A549 (cell line): ENCODE results near the gene PYROXD2. TPM values are rescaled to one million over a fixed set of nuclear protein-coding genes. Genes with fewer than 3 reads are reported as not detected.

Experiments used
- ATAC-seq, 2 experiments: fragments of 200-7000 bp in 1 of 2; fragments of >200 bp in 1 of 2; cut with Nextera tagmentation in 1 of 2; cut with Tn5 transposase in 1 of 2; 3 replicates each; pipeline versions ENCODE4 v1.8.0 to v1.9.1; 2018 to 2020; ENCODE audit warnings: mild to moderate bottlenecking in 1 of 2, moderate library complexity in 1 of 2
- CTCF ChIA-PET: fragments of 300-600 bp; sonication (Branson Sonifier 250); formaldehyde crosslinking; extraction: SDS; loops from one replicate; lab custom pipeline; 2021; ENCODE audit warnings: antibody characterized with exemption, inconsistent platforms; lab: Yijun Ruan, JAX
- POLR2A ChIA-PET: fragments of 350-600 bp; formaldehyde crosslinking; extraction: SDS; loops from one replicate; lab custom pipeline; 2021; ENCODE audit warnings: antibody characterized with exemption, inconsistent platforms; lab: Yijun Ruan, JAX
- DNase-seq, 2 experiments: peaks; one replicate each; pipeline versions ENCODE4 v3.0.0 to v3.0.0-alpha.2; 2011 to 2016; ENCODE audit warnings: low read depth in 1 of 2, low spot score in 1 of 2
- FAIRE-seq: peaks from 2 replicates; lab custom pipeline; 2011; peaks lifted over from hg19 to GRCh38; lab: Jason Lieb, UNC
- H3K27ac ChIP-seq, 2 experiments: fragments of >200 bp; sonication (Bioruptor Twin); formaldehyde crosslinking; 3 replicates each; pipeline ENCODE4 v1.5.1; 2016 to 2017
- H3K4me1 ChIP-seq: fragments of >200 bp; sonication (Bioruptor Twin); formaldehyde crosslinking; 3 replicates; pipeline ENCODE4 v1.6.1; 2016
- H3K4me2 ChIP-seq: fragments of >200 bp; sonication (Bioruptor Twin); formaldehyde crosslinking; 3 replicates; pipeline ENCODE4 v1.6.1; 2016
- H3K4me3 ChIP-seq: fragments of >200 bp; sonication (Bioruptor Twin); formaldehyde crosslinking; 3 replicates; pipeline ENCODE4 v1.5.1; 2016
- H3K9me3 ChIP-seq: fragments of >200 bp; sonication (Bioruptor Twin); formaldehyde crosslinking; 3 replicates; pipeline ENCODE4 v1.6.1; 2016
- CHD4 ChIP-seq: fragments of 200-600 bp; sonication (generic); IDR thresholded peaks from 2 replicates; pipeline ENCODE4 v1.6.1; 2016; ENCODE audit warnings: antibody characterized with exemption, mild to moderate bottlenecking, borderline replicate concordance
- EHF ChIP-seq: fragments of 250-450 bp; sonication (Bioruptor Pico); IDR thresholded peaks from 2 replicates; pipeline ENCODE4 v1.5.0; 2020; ENCODE audit warnings: mild to moderate bottlenecking
- ESRRA ChIP-seq: fragments of 150-350 bp; IDR thresholded peaks from 2 replicates; pipeline ENCODE4 v1.6.1; 2014; ENCODE audit warnings: mild to moderate bottlenecking, low read length, borderline replicate concordance
- FOXS1 ChIP-seq: fragments of 250-450 bp; sonication (Bioruptor Pico); IDR thresholded peaks from 2 replicates; pipeline ENCODE4 v1.5.0; 2020; ENCODE audit warnings: mild to moderate bottlenecking, moderate library complexity
- GATA3 ChIP-seq: IDR thresholded peaks from 2 replicates; pipeline ENCODE4 v1.6.1; 2012; ENCODE audit warnings: borderline replicate concordance
- HEYL ChIP-seq: fragments of 250-450 bp; sonication (Bioruptor Pico); IDR thresholded peaks from 2 replicates; pipeline ENCODE4 v1.8.0; 2021; ENCODE audit warnings: mild to moderate bottlenecking, moderate library complexity
- HOXA7 ChIP-seq: fragments of 250-450 bp; sonication (Bioruptor Pico); IDR thresholded peaks from 2 replicates; pipeline ENCODE4 v1.5.0; 2020; ENCODE audit warnings: mild to moderate bottlenecking, moderate library complexity
- HOXB13 ChIP-seq: fragments of 250-450 bp; sonication (Bioruptor Pico); IDR thresholded peaks from 2 replicates; pipeline ENCODE4 v1.5.0; 2020; ENCODE audit warnings: low read depth, mild to moderate bottlenecking, moderate library complexity
- HOXB5 ChIP-seq: fragments of 250-450 bp; sonication (Bioruptor Pico); IDR thresholded peaks from 2 replicates; pipeline ENCODE4 v1.5.0; 2020; ENCODE audit warnings: mild to moderate bottlenecking, moderate library complexity
- KDM1A ChIP-seq: fragments of 200-600 bp; sonication (generic); IDR thresholded peaks from 2 replicates; pipeline ENCODE4 v1.6.1; 2016; ENCODE audit warnings: low read depth, mild to moderate bottlenecking
- KDM5A ChIP-seq: fragments of 200-600 bp; sonication (generic); IDR thresholded peaks from 2 replicates; pipeline ENCODE4 v1.6.1; 2016; ENCODE audit warnings: antibody characterized with exemption, mild to moderate bottlenecking
- MAFK ChIP-seq: fragments of 450-650 bp; IDR thresholded peaks from 2 replicates; pipeline ENCODE4 v1.6.1; 2014; ENCODE audit not compliant: partially characterized antibody
- NFE2L2 ChIP-seq: fragments of 150-350 bp; conservative IDR thresholded peaks from 2 replicates; pipeline ENCODE4 v1.6.1; 2014; ENCODE audit warnings: low read length
- NR3C1 ChIP-seq: fragments of >200 bp; sonication (Bioruptor Twin); formaldehyde crosslinking; IDR thresholded peaks from 3 replicates; pipeline ENCODE4 v1.6.1; 2017
- POLR2A ChIP-seq: IDR thresholded peaks from 2 replicates; pipeline ENCODE4 v1.6.1; 2012; ENCODE audit warnings: mild to moderate bottlenecking, low read length
- POLR2AphosphoS2 ChIP-seq: conservative IDR thresholded peaks from 2 replicates; pipeline ENCODE4 v1.6.1; 2012; ENCODE audit warnings: low read length, improper control_type of control experiment, inconsistent platforms
- RFX5 ChIP-seq: fragments of 450-650 bp; IDR thresholded peaks from 2 replicates; pipeline ENCODE4 v1.7.1; 2014; ENCODE audit warnings: antibody characterized with exemption, mild to moderate bottlenecking, moderate library complexity
- RNF2 ChIP-seq: fragments of 200-600 bp; sonication (generic); IDR thresholded peaks from 2 replicates; pipeline ENCODE4 v1.6.1; 2016; ENCODE audit warnings: low read depth, mild to moderate bottlenecking, antibody characterized with exemption, moderate library complexity, borderline replicate concordance
- SMC3 ChIP-seq: fragments of >200 bp; sonication (Bioruptor Twin); formaldehyde crosslinking; IDR thresholded peaks from 3 replicates; pipeline ENCODE4 v1.6.1; 2018; ENCODE audit warnings: inconsistent platforms
- TP53 ChIP-seq: fragments of 250-450 bp; sonication (Bioruptor Pico); IDR thresholded peaks from 2 replicates; pipeline ENCODE4 v1.5.0; 2021; ENCODE audit warnings: mild to moderate bottlenecking, moderate library complexity
- ZSCAN20 ChIP-seq: fragments of 250-450 bp; sonication (Bioruptor Pico); IDR thresholded peaks from 2 replicates; pipeline ENCODE4 v1.8.0; 2022; ENCODE audit warnings: mild to moderate bottlenecking, moderate library complexity
- WGBS: methylation state at CpG from one replicate; pipeline ENCODE4 v1.1.6; 2017; ENCODE audit errors: missing lambda C conversion rate; 5-methylcytosine and 5-hydroxymethylcytosine counted together
- polyA plus RNA-seq, 4 experiments: library from polyadenylated mRNA; depleted of rRNA in 3 of 4; stranded (reverse); fragments of >200 nt; fragmentation: RNase III in 1 of 4; extraction: RNeasy Plus Mini Kit Qiagen cat#74134 plus additional on column Dnase treatment in 1 of 4; gene quantifications; 2 replicates in 3 of 4; 3 replicates in 1 of 4; pipeline ENCODE4 v1.2.3, GENCODE V29; 2011 to 2017
- TF ChIP-seq, protein P1 (sequence below): fragments of 250-450 bp; sonication (Bioruptor Pico); IDR thresholded peaks from 2 replicates; pipeline ENCODE4 v1.5.0; 2020; ENCODE audit warnings: low read depth, mild to moderate bottlenecking, moderate library complexity
- TF ChIP-seq, protein P2 (sequence below): fragments of 450-650 bp; IDR thresholded peaks from 2 replicates; pipeline ENCODE4 v1.6.1; 2014; ENCODE audit warnings: antibody characterized with exemption
- TF ChIP-seq, protein P3 (sequence below): fragments of 200-600 bp; sonication (generic); IDR thresholded peaks from 2 replicates; pipeline ENCODE4 v1.6.1; 2016; ENCODE audit warnings: antibody characterized with exemption, mild to moderate bottlenecking, moderate library complexity
- TF ChIP-seq, protein P4 (sequence below): fragments of >200 bp; sonication (Bioruptor Twin); formaldehyde crosslinking; IDR thresholded peaks from 3 replicates; pipeline ENCODE4 v1.6.1; 2016
- TF ChIP-seq, protein P5 (sequence below): fragments of 150-350 bp; IDR thresholded peaks from 2 replicates; pipeline ENCODE4 v1.6.1; 2014; ENCODE audit warnings: low read depth, mild to moderate bottlenecking, low read length

The PYROXD2 gene
- polyA plus RNA-seq, 2 of the 4 experiments (the other 2 are of a cell fraction): 4.6 to 6.3 TPM

DNA sequence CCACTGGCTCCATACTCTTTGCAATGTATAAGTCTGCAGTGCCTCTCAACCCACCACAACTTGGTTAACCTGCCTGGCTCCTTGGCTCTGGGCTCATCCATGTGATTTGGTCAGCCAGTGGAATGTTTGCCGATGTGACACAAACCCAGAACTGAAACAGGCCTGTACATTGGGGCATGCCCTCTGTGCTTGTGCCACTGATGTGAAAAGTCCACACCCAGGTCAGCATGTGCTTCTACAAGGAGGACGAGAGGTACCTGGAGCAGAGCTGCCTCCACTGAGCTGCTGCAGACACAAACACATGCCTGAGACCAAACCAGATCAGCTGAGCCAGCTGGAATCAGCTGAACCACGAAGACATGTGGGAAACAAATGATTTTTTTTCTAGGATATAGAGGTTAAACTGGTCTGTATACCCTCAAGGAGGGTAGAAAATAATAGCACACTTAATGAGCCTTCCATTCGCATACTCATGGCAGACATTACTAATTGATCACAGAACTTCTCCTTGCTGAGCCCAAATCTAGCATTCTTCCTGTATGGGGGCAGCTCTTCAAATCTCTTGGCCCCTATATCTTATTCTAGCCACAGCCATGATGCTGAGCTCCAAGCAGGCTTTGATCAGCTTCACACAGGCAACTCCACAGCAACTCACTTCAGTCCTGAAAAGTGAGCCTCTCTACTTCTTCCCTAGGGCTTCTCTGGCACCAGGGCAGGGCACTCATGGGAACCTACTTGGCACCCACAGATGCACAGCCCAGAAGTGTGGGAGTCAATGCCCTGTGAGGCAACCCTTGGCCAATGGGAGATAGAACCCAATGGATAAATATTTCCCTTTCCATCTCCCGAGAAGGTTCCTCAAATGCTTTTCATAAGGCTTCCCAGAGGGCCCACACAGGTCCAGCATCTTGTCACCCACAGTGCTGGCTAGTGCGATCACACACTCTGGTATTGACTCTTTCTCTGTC is 18.6 kb downstream of the PYROXD2 start:
- WGBS: 77% methylated on average over 6 of the region's 6 CpGs

DNA sequence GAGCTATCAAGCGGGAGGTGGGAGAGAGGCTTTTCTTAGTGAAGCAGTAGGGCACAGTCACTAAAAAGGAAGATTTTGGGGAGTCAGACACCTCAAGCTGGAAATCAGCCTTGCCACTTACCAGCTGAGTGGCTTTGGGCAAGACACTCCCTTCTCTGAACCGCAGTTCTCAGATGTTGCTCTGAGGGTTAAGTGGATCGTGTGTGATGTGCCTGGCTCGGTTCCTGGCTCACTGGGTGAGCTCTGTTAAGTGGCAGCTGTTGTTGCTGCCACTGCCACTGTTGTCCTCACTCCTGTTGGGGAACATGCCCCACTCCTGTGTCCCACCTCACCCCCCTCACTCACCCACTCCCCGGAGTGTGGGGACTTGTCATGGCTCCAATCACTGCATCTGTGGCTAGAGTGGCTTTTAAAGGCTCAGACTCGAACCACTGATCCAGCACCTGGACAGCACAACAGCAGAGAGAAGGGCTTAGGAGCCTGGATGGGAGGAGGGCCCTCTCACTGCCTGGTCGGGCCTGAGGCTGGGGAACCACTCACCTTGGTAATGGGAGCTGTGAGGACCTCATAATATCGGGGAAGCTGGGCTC is 20.0 kb downstream of the PYROXD2 start:
- Histone ChIP-seq H3K4me2 (no peak overlapping the region), H3K9me3 (no peaks in the 10 kb centered on the region), H3K27ac (no peak overlapping the region), H3K4me3 (no peak overlapping the region), H3K4me1 (no peaks in the 10 kb centered on the region)
- POLR2A ChIA-PET: no interaction called here
- ATAC-seq (no peak), DNase-seq (no peak), FAIRE-seq (no peak)
- CTCF ChIA-PET: no interaction called here
- WGBS: 92% methylated on average over 6 of the region's 8 CpGs
- TF ChIP-seq ZSCAN20 (no peak), MAFK (no peak), RFX5 (no peak), ESRRA (no peak), RNF2 (no peak), EHF (no peak), KDM1A (no peak), CHD4 (no peak)
- TF ChIP-seq, protein P1, sequence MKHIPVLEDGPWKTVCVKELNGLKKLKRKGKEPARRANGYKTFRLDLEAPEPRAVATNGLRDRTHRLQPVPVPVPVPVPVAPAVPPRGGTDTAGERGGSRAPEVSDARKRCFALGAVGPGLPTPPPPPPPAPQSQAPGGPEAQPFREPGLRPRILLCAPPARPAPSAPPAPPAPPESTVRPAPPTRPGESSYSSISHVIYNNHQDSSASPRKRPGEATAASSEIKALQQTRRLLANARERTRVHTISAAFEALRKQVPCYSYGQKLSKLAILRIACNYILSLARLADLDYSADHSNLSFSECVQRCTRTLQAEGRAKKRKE (CRISPR knock-in tag): no peak
- TF ChIP-seq, protein P2, sequence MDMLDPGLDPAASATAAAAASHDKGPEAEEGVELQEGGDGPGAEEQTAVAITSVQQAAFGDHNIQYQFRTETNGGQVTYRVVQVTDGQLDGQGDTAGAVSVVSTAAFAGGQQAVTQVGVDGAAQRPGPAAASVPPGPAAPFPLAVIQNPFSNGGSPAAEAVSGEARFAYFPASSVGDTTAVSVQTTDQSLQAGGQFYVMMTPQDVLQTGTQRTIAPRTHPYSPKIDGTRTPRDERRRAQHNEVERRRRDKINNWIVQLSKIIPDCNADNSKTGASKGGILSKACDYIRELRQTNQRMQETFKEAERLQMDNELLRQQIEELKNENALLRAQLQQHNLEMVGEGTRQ: no peak
- TF ChIP-seq, protein P3, sequence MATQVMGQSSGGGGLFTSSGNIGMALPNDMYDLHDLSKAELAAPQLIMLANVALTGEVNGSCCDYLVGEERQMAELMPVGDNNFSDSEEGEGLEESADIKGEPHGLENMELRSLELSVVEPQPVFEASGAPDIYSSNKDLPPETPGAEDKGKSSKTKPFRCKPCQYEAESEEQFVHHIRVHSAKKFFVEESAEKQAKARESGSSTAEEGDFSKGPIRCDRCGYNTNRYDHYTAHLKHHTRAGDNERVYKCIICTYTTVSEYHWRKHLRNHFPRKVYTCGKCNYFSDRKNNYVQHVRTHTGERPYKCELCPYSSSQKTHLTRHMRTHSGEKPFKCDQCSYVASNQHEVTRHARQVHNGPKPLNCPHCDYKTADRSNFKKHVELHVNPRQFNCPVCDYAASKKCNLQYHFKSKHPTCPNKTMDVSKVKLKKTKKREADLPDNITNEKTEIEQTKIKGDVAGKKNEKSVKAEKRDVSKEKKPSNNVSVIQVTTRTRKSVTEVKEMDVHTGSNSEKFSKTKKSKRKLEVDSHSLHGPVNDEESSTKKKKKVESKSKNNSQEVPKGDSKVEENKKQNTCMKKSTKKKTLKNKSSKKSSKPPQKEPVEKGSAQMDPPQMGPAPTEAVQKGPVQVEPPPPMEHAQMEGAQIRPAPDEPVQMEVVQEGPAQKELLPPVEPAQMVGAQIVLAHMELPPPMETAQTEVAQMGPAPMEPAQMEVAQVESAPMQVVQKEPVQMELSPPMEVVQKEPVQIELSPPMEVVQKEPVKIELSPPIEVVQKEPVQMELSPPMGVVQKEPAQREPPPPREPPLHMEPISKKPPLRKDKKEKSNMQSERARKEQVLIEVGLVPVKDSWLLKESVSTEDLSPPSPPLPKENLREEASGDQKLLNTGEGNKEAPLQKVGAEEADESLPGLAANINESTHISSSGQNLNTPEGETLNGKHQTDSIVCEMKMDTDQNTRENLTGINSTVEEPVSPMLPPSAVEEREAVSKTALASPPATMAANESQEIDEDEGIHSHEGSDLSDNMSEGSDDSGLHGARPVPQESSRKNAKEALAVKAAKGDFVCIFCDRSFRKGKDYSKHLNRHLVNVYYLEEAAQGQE: no peak
- TF ChIP-seq, protein P4, sequence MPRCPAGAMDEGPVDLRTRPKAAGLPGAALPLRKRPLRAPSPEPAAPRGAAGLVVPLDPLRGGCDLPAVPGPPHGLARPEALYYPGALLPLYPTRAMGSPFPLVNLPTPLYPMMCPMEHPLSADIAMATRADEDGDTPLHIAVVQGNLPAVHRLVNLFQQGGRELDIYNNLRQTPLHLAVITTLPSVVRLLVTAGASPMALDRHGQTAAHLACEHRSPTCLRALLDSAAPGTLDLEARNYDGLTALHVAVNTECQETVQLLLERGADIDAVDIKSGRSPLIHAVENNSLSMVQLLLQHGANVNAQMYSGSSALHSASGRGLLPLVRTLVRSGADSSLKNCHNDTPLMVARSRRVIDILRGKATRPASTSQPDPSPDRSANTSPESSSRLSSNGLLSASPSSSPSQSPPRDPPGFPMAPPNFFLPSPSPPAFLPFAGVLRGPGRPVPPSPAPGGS: no peak

More for the DNA sequence above, 18.6 kb downstream of the PYROXD2 start:
- Histone ChIP-seq H3K4me3 (no peak overlapping the region), H3K9me3 (no peaks in the 10 kb centered on the region), H3K27ac (no peak overlapping the region), H3K4me1 (no peaks in the 10 kb centered on the region), H3K4me2 (no peak overlapping the region)
- no peak for ATAC-seq
- TF ChIP-seq KDM5A: no peak
- TF ChIP-seq HOXB13 (CRISPR knock-in tag): no peak
- no peak for TF ChIP-seq RFX5
- no peak for TF ChIP-seq GATA3
- no peak for TF ChIP-seq TP53 (CRISPR knock-in tag)
- TF ChIP-seq, protein P5, sequence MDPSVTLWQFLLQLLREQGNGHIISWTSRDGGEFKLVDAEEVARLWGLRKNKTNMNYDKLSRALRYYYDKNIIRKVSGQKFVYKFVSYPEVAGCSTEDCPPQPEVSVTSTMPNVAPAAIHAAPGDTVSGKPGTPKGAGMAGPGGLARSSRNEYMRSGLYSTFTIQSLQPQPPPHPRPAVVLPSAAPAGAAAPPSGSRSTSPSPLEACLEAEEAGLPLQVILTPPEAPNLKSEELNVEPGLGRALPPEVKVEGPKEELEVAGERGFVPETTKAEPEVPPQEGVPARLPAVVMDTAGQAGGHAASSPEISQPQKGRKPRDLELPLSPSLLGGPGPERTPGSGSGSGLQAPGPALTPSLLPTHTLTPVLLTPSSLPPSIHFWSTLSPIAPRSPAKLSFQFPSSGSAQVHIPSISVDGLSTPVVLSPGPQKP: no peak
- no peak for TF ChIP-seq NR3C1
- TF ChIP-seq POLR2A: no peak
- no peak for TF ChIP-seq HOXA7
- TF ChIP-seq POLR2AphosphoS2: no peak
- no peak for TF ChIP-seq KDM1A
- TF ChIP-seq HEYL (CRISPR knock-in tag): no peak
- no peak for TF ChIP-seq SMC3
- no peak for TF ChIP-seq NFE2L2
- TF ChIP-seq FOXS1: no peak
- TF ChIP-seq HOXB5 (CRISPR knock-in tag): no peak
- POLR2A ChIA-PET: no interaction called here
- DNase-seq: no peak
- no peak for FAIRE-seq
- CTCF ChIA-PET: no interaction called here
